HG03457 (cell line): ENCODE measurements around the gene BEND5.

ENCODE experiments used
- ATAC-seq: cut with Tn5 transposase; IDR thresholded peaks from one replicate; pipeline ENCODE4 v1.9.1; 2021; ENCODE audit warnings: moderate number of reproducible peaks; ENCODE audit not compliant: unreplicated experiment

The BEND5 gene

GRCh38 chr1:48765335-48765734 lies 11.4 kb downstream of the BEND5 start:
- no peak for ATAC-seq

GRCh38 chr1:48761986-48762385 lies 14.7 kb downstream of the BEND5 start:
- no peak for ATAC-seq

- no peak for ATAC-seq
These were observed 15.3 kb downstream of the BEND5 start for GRCh38 chr1:48761411-48761810.

- ATAC-seq: no peak
These were observed 15.8 kb downstream of the BEND5 start for GRCh38 chr1:48760857-48761256.

GRCh38 chr1:48758976-48759375 lies 17.7 kb downstream of the BEND5 start:
- ATAC-seq: no peak

GRCh38 chr1:48757363-48757762 lies 19.3 kb downstream of the BEND5 start:
- ATAC-seq: no peak

- ATAC-seq: no peak
These were observed 19.9 kb downstream of the BEND5 start for GRCh38 chr1:48756683-48757316.

- ATAC-seq: no peak
These were observed 23.4 kb downstream of the BEND5 start for GRCh38 chr1:48753293-48753692.

- ATAC-seq: peak; percentile 84
These were observed 26.6 kb downstream of the BEND5 start for GRCh38 chr1:48750109-48750508.

- ATAC-seq: no peak
These were observed 27.6 kb downstream of the BEND5 start for GRCh38 chr1:48749068-48749467.

GRCh38 chr1:48746906-48747305 lies 29.8 kb downstream of the BEND5 start:
- ATAC-seq: no peak

GRCh38 chr1:48744032-48744431 lies 32.7 kb downstream of the BEND5 start:
- ATAC-seq: no peak

GRCh38 chr1:48743480-48743879 lies 33.2 kb downstream of the BEND5 start:
- ATAC-seq: no peak

- ATAC-seq: no peak
These were observed 35.3 kb downstream of the BEND5 start for GRCh38 chr1:48741380-48741779.

- no peak for ATAC-seq
These were observed 36.1 kb downstream of the BEND5 start for GRCh38 chr1:48740621-48741020.

GRCh38 chr1:48739091-48739490 lies 37.6 kb downstream of the BEND5 start:
- no peak for ATAC-seq

- no peak for ATAC-seq
These were observed 38.3 kb downstream of the BEND5 start for GRCh38 chr1:48738356-48738755.

- no peak for ATAC-seq
These were observed 40.9 kb downstream of the BEND5 start for GRCh38 chr1:48735796-48736195.

GRCh38 chr1:48730164-48730910 lies 46.4 kb downstream of the BEND5 start:
- no peak for ATAC-seq

GRCh38 chr1:48728584-48728983 lies 48.1 kb downstream of the BEND5 start:
- no peak for ATAC-seq

GRCh38 chr1:48726557-48727215 lies 50.0 kb downstream of the BEND5 start:
- ATAC-seq: no peak

GRCh38 chr1:48726139-48726538 lies 50.6 kb downstream of the BEND5 start:
- no peak for ATAC-seq
